Prostate gland (tissue), 2 donors: ENCODE measurements around the gene FAM170B.

Experiments used
- POLR2A ChIP-seq: fragments of 450-650 bp; IDR thresholded peaks from one replicate; pipeline ENCODE4 v1.6.1; 2016; ENCODE audit warnings: antibody characterized with exemption, mild to moderate bottlenecking
- POLR2AphosphoS5 ChIP-seq: sonication (generic); formaldehyde crosslinking; IDR thresholded peaks from one replicate; pipeline ENCODE4 v1.6.1; 2017; ENCODE audit warnings: antibody characterized with exemption
- TF ChIP-seq, protein P1 (sequence below), 4 experiments: fragments of 200-600 bp in 2 of 4; fragments of 450-650 bp in 2 of 4; sonication (generic) in 2 of 4; IDR thresholded peaks; 1 replicate in 3 of 4; 2 replicates in 1 of 4; pipeline ENCODE4 v1.5.1; 2016 to 2019; ENCODE audit warnings: antibody characterized with exemption in 4 of 4, mild to moderate bottlenecking in 2 of 4, moderate library complexity in 2 of 4

- TF ChIP-seq, protein P1, sequence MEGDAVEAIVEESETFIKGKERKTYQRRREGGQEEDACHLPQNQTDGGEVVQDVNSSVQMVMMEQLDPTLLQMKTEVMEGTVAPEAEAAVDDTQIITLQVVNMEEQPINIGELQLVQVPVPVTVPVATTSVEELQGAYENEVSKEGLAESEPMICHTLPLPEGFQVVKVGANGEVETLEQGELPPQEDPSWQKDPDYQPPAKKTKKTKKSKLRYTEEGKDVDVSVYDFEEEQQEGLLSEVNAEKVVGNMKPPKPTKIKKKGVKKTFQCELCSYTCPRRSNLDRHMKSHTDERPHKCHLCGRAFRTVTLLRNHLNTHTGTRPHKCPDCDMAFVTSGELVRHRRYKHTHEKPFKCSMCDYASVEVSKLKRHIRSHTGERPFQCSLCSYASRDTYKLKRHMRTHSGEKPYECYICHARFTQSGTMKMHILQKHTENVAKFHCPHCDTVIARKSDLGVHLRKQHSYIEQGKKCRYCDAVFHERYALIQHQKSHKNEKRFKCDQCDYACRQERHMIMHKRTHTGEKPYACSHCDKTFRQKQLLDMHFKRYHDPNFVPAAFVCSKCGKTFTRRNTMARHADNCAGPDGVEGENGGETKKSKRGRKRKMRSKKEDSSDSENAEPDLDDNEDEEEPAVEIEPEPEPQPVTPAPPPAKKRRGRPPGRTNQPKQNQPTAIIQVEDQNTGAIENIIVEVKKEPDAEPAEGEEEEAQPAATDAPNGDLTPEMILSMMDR (IDR thresholded peaks at IDR 0.05) = no peak
- TF ChIP-seq POLR2A (no peak), POLR2AphosphoS5 (no peak)
Observed at GRCh38 chr10:49134327-49134726, 506 bp upstream of the FAM170B start.
